ENCODE measurements around the gene SFXN5.

- no peak for TF ChIP-seq KDM1A (IDR thresholded peaks at IDR 0.05; ENCODE audit: borderline replicate concordance, low read length)
- no peak for TF ChIP-seq CTCF (IDR thresholded peaks at IDR 0.05; ENCODE audit: control extremely low read depth in 1 of 3, insufficient read depth in 1 of 3, low read depth in 1 of 3, low read length in 3 of 3)
- TF ChIP-seq CEBPB (IDR thresholded peaks at IDR 0.05; ENCODE audit: low read depth, low read length) = no peak
- TF ChIP-seq EP300 (IDR thresholded peaks at IDR 0.05; ENCODE audit: borderline replicate concordance in 1 of 2, low read depth in 2 of 2, low read length in 2 of 2) = no peak
- TF ChIP-seq POLR2AphosphoS5 (IDR thresholded peaks at IDR 0.05; ENCODE audit: low read depth, low read length) = no peak
- TF ChIP-seq SUZ12 (IDR thresholded peaks at IDR 0.05; ENCODE audit: low read length) = no peak
- no peak for TF ChIP-seq ZNF274 (IDR thresholded peaks at IDR 0.05; ENCODE audit: borderline replicate concordance, extremely low read depth, low read length)
- no peak for TF ChIP-seq JUN (IDR thresholded peaks at IDR 0.05; ENCODE audit: low read depth, low read length)
- no peak for TF ChIP-seq FOSL1 (IDR thresholded peaks at IDR 0.05; ENCODE audit: insufficient read depth, low read depth, low read length)
- no peak for TF ChIP-seq ATF2 (IDR thresholded peaks at IDR 0.05; ENCODE audit: low read length)
- no peak for TF ChIP-seq RXRA (IDR thresholded peaks at IDR 0.05; ENCODE audit: insufficient read depth, low read depth, low read length)
Observed at GRCh38 chr2:72991439-72991725, 80.1 kb downstream of the SFXN5 start.
